ENCODE results near the gene PTPRK.
A peak's percentile ranks its signal among the peaks of the same experiment; 100 is the strongest.

DNA sequence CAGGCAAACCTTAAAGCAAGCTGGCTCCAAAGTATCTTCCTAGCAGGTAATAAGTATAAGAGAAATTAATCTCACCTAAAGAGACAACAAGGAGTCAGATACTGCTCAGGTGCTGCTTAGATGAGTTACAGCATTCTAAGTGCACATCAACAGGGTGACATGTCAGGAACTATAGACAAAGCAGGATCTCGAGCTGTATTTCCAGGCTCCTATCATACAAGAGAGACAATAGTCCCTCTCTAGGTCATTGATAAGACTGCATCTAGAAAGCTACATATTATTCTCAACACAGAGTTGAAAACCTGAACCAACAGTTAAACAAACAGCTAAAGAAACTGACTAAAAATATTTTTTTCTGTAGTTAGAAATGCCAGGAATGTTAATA lies 3.9 kb downstream of the PTPRK start:
- TF ChIP-seq, protein P1, sequence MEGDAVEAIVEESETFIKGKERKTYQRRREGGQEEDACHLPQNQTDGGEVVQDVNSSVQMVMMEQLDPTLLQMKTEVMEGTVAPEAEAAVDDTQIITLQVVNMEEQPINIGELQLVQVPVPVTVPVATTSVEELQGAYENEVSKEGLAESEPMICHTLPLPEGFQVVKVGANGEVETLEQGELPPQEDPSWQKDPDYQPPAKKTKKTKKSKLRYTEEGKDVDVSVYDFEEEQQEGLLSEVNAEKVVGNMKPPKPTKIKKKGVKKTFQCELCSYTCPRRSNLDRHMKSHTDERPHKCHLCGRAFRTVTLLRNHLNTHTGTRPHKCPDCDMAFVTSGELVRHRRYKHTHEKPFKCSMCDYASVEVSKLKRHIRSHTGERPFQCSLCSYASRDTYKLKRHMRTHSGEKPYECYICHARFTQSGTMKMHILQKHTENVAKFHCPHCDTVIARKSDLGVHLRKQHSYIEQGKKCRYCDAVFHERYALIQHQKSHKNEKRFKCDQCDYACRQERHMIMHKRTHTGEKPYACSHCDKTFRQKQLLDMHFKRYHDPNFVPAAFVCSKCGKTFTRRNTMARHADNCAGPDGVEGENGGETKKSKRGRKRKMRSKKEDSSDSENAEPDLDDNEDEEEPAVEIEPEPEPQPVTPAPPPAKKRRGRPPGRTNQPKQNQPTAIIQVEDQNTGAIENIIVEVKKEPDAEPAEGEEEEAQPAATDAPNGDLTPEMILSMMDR (IDR thresholded peaks at IDR 0.05): peak in 4 of 5 experiments; percentile 21 to 52 (median 26)
- no peak for TF ChIP-seq POLR2A (IDR thresholded peaks at IDR 0.05)

Measured in transverse colon (tissue), 3 donors.